H9 (cell line): ENCODE measurements around the gene PRELID2. TPM values are rescaled to one million over a fixed set of nuclear protein-coding genes. Genes with fewer than 3 reads are reported as not detected.

Source experiments
- DNase-seq: peaks from one replicate; pipeline ENCODE4 v3.0.0-alpha.2; 2017
- H2AFZ ChIP-seq: one replicate; pipeline ENCODE4 v1.6.1; 2013; ENCODE audit warnings: mild to moderate bottlenecking, low read length, control low read depth, moderate library complexity
- H2AK5ac ChIP-seq: 2 replicates; pipeline ENCODE4 v1.6.1; 2013; ENCODE audit warnings: low read length, control low read depth, mixed read lengths; ENCODE audit not compliant: insufficient read length
- H2BK120ac ChIP-seq: one replicate; pipeline ENCODE4 v1.6.1; 2013; ENCODE audit warnings: low read depth, mild to moderate bottlenecking, low read length, control low read depth, inconsistent platforms; ENCODE audit not compliant: poor library complexity, severe bottlenecking
- H2BK12ac ChIP-seq: 2 replicates; pipeline ENCODE4 v1.6.1; 2013; ENCODE audit warnings: low read length, control low read depth, mixed read lengths, low read depth; ENCODE audit not compliant: insufficient read length
- H2BK15ac ChIP-seq: 2 replicates; pipeline ENCODE4 v1.6.1; 2013; ENCODE audit warnings: low read depth, low read length, control low read depth
- H2BK20ac ChIP-seq: one replicate; pipeline ENCODE4 v1.6.1; 2013; ENCODE audit warnings: low read depth, mild to moderate bottlenecking, low read length, control low read depth, inconsistent platforms; ENCODE audit not compliant: poor library complexity, severe bottlenecking
- H2BK5ac ChIP-seq: 2 replicates; pipeline ENCODE4 v1.6.1; 2013; ENCODE audit warnings: low read length, control low read depth, mixed read lengths; ENCODE audit not compliant: insufficient read length
- H3K14ac ChIP-seq: 2 replicates; pipeline ENCODE4 v1.6.1; 2013; ENCODE audit warnings: low read length, control low read depth; ENCODE audit not compliant: insufficient read depth
- H3K18ac ChIP-seq: 2 replicates; pipeline ENCODE4 v1.6.1; 2013; ENCODE audit warnings: low read depth, mild to moderate bottlenecking, mixed read lengths, low read length, control low read depth; ENCODE audit not compliant: insufficient read length
- H3K23ac ChIP-seq: 2 replicates; pipeline ENCODE4 v1.6.1; 2013; ENCODE audit warnings: low read length, control low read depth, mixed read lengths, low read depth; ENCODE audit not compliant: insufficient read length
- H3K23me2 ChIP-seq: 2 replicates; pipeline ENCODE4 v1.6.1; 2013; ENCODE audit warnings: low read depth, mild to moderate bottlenecking, mixed read lengths, low read length, control low read depth; ENCODE audit not compliant: insufficient read length, poor library complexity, severe bottlenecking
- H3K27ac ChIP-seq: 2 replicates; pipeline ENCODE4 v1.5.1; 2013; ENCODE audit warnings: low read length, control low read depth, mixed read lengths, low read depth; ENCODE audit not compliant: insufficient read length
- H3K27me3 ChIP-seq: 2 replicates; pipeline ENCODE4 v1.6.1; 2013; ENCODE audit warnings: low read length, control low read depth, inconsistent platforms; ENCODE audit not compliant: insufficient read depth
- H3K4ac ChIP-seq: 2 replicates; pipeline ENCODE4 v1.6.1; 2013; ENCODE audit warnings: low read depth, mild to moderate bottlenecking, control low read depth, inconsistent platforms, low read length, moderate library complexity
- H3K4me1 ChIP-seq: 2 replicates; pipeline ENCODE4 v1.6.1; 2013; ENCODE audit warnings: low read length, control low read depth, inconsistent platforms; ENCODE audit not compliant: insufficient read depth
- H3K4me2 ChIP-seq: 2 replicates; pipeline ENCODE4 v1.6.1; 2013; ENCODE audit warnings: low read length, control low read depth, mixed read lengths; ENCODE audit not compliant: insufficient read length, insufficient read depth
- H3K56ac ChIP-seq: 2 replicates; pipeline ENCODE4 v1.6.1; 2013; ENCODE audit warnings: low read depth, mild to moderate bottlenecking, mixed read lengths, low read length, control low read depth; ENCODE audit not compliant: insufficient read length
- H3K79me1 ChIP-seq: 2 replicates; pipeline ENCODE4 v1.6.1; 2013; ENCODE audit warnings: low read depth, mild to moderate bottlenecking, moderate library complexity, low read length, control low read depth, inconsistent platforms; ENCODE audit not compliant: insufficient read depth, poor library complexity, severe bottlenecking
- H3K79me2 ChIP-seq: 2 replicates; pipeline ENCODE4 v1.6.1; 2013; ENCODE audit warnings: low read length, control low read depth, inconsistent platforms; ENCODE audit not compliant: insufficient read depth
- H3K9ac ChIP-seq: 2 replicates; pipeline ENCODE4 v1.6.1; 2013; ENCODE audit warnings: low read length, control low read depth, mixed read lengths; ENCODE audit not compliant: insufficient read length; ENCODE audit errors: extremely low read depth
- H3K9me3 ChIP-seq: one replicate; pipeline ENCODE4 v1.6.1; 2013; ENCODE audit warnings: low read depth, low read length, inconsistent platforms; ENCODE audit not compliant: control insufficient read depth
- H3T11ph ChIP-seq: one replicate; pipeline ENCODE4 v1.6.1; 2013; ENCODE audit warnings: mild to moderate bottlenecking, low read length, control low read depth, inconsistent platforms
- H4K20me1 ChIP-seq: one replicate; pipeline ENCODE4 v1.6.1; 2013; ENCODE audit not compliant: control insufficient read depth, insufficient read length, insufficient read depth
- H4K5ac ChIP-seq: 2 replicates; pipeline ENCODE4 v1.6.1; 2013; ENCODE audit warnings: low read depth, mild to moderate bottlenecking, mixed read lengths, low read length, control low read depth; ENCODE audit not compliant: insufficient read length
- H4K8ac ChIP-seq: replicated peaks from 2 replicates; pipeline ENCODE4 v1.6.1; 2013; ENCODE audit warnings: low read length, control low read depth, mixed read lengths, low read depth; ENCODE audit not compliant: insufficient read length
- H4K91ac ChIP-seq: 2 replicates; pipeline ENCODE4 v1.6.1; 2013; ENCODE audit warnings: low read depth, mild to moderate bottlenecking, moderate library complexity, mixed read lengths, low read length, control low read depth; ENCODE audit not compliant: insufficient read length
- H3K27ac Mint-ChIP-seq, 3 experiments: 2 replicates in 2 of 3; 3 replicates in 1 of 3; pipeline ENCODE4 v1.8.0; 2020 to 2021; ENCODE audit warnings: mixed read lengths in 3 of 3, mild to moderate bottlenecking in 1 of 3, moderate library complexity in 1 of 3
- H3K27me3 Mint-ChIP-seq: 2 replicates; pipeline ENCODE4 v1.8.0; 2021; ENCODE audit warnings: low read depth, mild to moderate bottlenecking, moderate library complexity, mixed read lengths
- H3K36me3 Mint-ChIP-seq, 3 experiments: 2 replicates in 2 of 3; 3 replicates in 1 of 3; pipeline ENCODE4 v1.8.0; 2020 to 2021; ENCODE audit warnings: low read depth in 3 of 3, mixed read lengths in 3 of 3; ENCODE audit not compliant: insufficient read depth in 1 of 3
- H3K4me1 Mint-ChIP-seq, 2 experiments: 2 replicates each; pipeline ENCODE4 v1.8.0; 2020; ENCODE audit warnings: mixed read lengths in 2 of 2
- H3K4me3 Mint-ChIP-seq, 2 experiments: 2 replicates in 1 of 2; 3 replicates in 1 of 2; pipeline ENCODE4 v1.8.0; 2020 to 2021; ENCODE audit warnings: mild to moderate bottlenecking in 2 of 2, mixed read lengths in 2 of 2, moderate library complexity in 1 of 2
- H3K9me3 Mint-ChIP-seq, 2 experiments: 2 replicates in 1 of 2; 3 replicates in 1 of 2; pipeline ENCODE4 v1.8.0; 2020; ENCODE audit warnings: mild to moderate bottlenecking in 2 of 2, mixed read lengths in 2 of 2, moderate library complexity in 1 of 2
- WGBS: extraction: QIAGEN DNeasy Blood & Tissue Kit; methylation state at CpG from one replicate; pipeline ENCODE4 v1.1.7; 2013; ENCODE audit warnings: missing lambda C conversion rate, low lambda C conversion rate, mixed read lengths; ENCODE audit not compliant: insufficient read length; ENCODE audit errors: extremely low coverage; 5-methylcytosine and 5-hydroxymethylcytosine counted together
- total RNA-seq: library from RNA; stranded (reverse); gene quantifications from 2 replicates; pipeline ENCODE4 v1.2.1, GENCODE V29; 2021
- TF ChIP-seq, protein P1 (sequence below): fragments of 200-600 bp; sonication (generic); conservative IDR thresholded peaks from 3 replicates; pipeline ENCODE4 v1.8.0; 2021; ENCODE audit warnings: antibody characterized with exemption, mild to moderate bottlenecking

PRELID2 gene
- total RNA-seq, 1 experiment from 2014 or later: 13.2 TPM

DNA sequence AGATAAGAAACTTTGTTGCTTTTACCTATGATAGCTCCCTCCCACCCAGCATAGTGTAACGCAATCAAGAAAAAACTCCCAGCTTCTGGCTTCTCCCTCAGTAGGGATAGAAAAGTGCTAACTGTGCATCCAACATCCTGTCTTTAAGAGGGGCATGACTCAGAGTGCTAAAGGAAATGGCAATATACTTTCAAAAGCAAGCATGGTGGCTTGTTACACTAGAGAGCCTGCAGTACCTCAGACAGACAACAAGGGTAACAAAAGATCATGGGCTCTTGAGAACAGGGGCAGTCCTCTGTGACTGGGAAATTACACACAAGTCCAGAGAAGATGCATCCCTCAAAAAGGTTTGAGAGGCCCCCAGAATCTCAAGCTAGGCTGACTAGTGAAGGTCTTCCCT is 37.8 kb downstream of the PRELID2 start:
- no peaks in the 10 kb centered on the region for H3K27me3 Mint-ChIP-seq
- no peak overlapping the region for H2BK5ac ChIP-seq
- no peaks in the 10 kb centered on the region for H3K9me3 Mint-ChIP-seq
- H3K14ac ChIP-seq: no peak overlapping the region
- no peaks in the 10 kb centered on the region for H4K20me1 ChIP-seq
- H2AK5ac ChIP-seq: no peak overlapping the region
- no peaks in the 10 kb centered on the region for H3K9me3 ChIP-seq
- H2BK12ac ChIP-seq: no peak overlapping the region
- H3K23me2 ChIP-seq: no peaks in the 10 kb centered on the region
- no peak overlapping the region for H3K23ac ChIP-seq
- H2AFZ ChIP-seq: no peak overlapping the region
- no peak overlapping the region for H4K8ac ChIP-seq
- H2BK15ac ChIP-seq: no peak overlapping the region
- no peak overlapping the region for H3K4me2 ChIP-seq
- H3K4me1 Mint-ChIP-seq: peaks cover 0 to 11% of the 10 kb centered on the region in 2 experiments; a peak in 2 of 4 replicates
- no peak overlapping the region for H3K27ac ChIP-seq
- no peak overlapping the region for H2BK20ac ChIP-seq
- H3K36me3 Mint-ChIP-seq: no peaks in the 10 kb centered on the region
- no peak for DNase-seq
- WGBS: no CpG with 5 or more reads among the region's 1 CpG
- no peak overlapping the region for H3K4ac ChIP-seq
- H3K56ac ChIP-seq: no peak overlapping the region
- H2BK120ac ChIP-seq: no peak overlapping the region
- no peaks in the 10 kb centered on the region for H3K79me2 ChIP-seq
- no peak overlapping the region for H4K91ac ChIP-seq
- H3K4me1 ChIP-seq: no peaks in the 10 kb centered on the region; the same call in 1 of the 2 replicates
- H4K5ac ChIP-seq: no peak overlapping the region
- no peak overlapping the region for H3T11ph ChIP-seq
- no peak overlapping the region for H3K4me3 Mint-ChIP-seq
- H3K27me3 ChIP-seq: no peaks in the 10 kb centered on the region
- no peaks in the 10 kb centered on the region for H3K79me1 ChIP-seq
- TF ChIP-seq, protein P1, sequence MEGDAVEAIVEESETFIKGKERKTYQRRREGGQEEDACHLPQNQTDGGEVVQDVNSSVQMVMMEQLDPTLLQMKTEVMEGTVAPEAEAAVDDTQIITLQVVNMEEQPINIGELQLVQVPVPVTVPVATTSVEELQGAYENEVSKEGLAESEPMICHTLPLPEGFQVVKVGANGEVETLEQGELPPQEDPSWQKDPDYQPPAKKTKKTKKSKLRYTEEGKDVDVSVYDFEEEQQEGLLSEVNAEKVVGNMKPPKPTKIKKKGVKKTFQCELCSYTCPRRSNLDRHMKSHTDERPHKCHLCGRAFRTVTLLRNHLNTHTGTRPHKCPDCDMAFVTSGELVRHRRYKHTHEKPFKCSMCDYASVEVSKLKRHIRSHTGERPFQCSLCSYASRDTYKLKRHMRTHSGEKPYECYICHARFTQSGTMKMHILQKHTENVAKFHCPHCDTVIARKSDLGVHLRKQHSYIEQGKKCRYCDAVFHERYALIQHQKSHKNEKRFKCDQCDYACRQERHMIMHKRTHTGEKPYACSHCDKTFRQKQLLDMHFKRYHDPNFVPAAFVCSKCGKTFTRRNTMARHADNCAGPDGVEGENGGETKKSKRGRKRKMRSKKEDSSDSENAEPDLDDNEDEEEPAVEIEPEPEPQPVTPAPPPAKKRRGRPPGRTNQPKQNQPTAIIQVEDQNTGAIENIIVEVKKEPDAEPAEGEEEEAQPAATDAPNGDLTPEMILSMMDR: no peak; the same call in 2 of the 3 replicates
- H3K18ac ChIP-seq: no peak overlapping the region
- H3K9ac ChIP-seq: no peak overlapping the region
- peak overlapping the region in 1 of 3 experiments; percentile 65; a peak in 2 of 7 replicates for H3K27ac Mint-ChIP-seq
